Activated CD8-positive, alpha-beta memory T cell treated with anti-CD3 and anti-CD28 coated beads, Interleukin-2, amount 50 U/mL, for 1 hour (primary cell): Measurements from ENCODE around the gene MAGI1.
"Not testable (repeated sequence)": the region's sequence is repeated elsewhere in the genome, so short reads cannot be mapped to it uniquely, and the experiment has no call there.

Experiments
- DNase-seq: peaks from one replicate; pipeline ENCODE4 v3.0.0-alpha.2; 2020; ENCODE audit errors: extremely low read depth

Gene MAGI1

GRCh38 chr3:65632414-65632813 lies 406.3 kb downstream of the MAGI1 start:
- DNase-seq = no peak

DNA sequence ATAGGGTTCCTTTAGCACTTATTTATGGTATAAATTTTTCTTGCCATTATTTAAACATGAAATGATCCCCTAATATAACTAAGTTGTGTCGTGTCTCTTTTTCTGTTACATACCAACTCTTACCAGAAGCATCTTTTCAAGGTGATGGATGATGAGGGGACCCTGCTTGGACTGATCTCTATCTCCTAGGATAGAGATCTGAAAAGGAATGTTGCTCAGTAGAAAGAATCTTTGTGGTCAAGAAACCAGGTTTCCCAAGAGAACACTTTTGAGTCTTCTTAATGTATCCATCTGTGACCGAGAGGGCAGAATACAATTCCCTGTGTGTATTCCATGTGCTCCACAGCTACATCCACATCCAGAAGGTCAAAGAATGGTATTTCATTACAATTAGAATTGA lies 409.7 kb downstream of the MAGI1 start:
- no peak for DNase-seq

- DNase-seq = no peak
These were observed 411.7 kb downstream of the MAGI1 start for GRCh38 chr3:65627062-65627461.

DNA sequence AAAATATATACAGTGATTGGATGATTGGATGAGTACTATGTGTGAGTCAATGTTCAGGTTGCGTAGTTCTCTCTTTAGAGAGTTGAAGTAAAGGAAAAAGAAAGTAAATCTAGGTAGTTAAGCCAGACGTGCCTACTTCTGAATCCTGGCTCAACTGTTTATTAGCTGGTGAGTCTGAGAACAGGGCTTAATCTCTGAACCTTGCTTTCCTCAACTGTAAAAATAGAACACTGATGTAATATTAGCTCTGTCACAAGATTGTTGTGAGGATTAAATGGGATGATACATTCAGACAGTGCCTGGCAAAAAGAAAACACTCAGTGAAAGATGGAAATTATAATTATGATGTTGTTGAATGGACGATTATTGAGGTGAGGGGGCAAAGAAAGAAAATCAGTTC lies 413.4 kb downstream of the MAGI1 start:
- DNase-seq = no peak

- DNase-seq = no peak
These were observed 415.4 kb downstream of the MAGI1 start for GRCh38 chr3:65623362-65623761.

- no peak for DNase-seq
These were observed 418.8 kb downstream of the MAGI1 start for GRCh38 chr3:65619888-65620287.

GRCh38 chr3:65619451-65619881 lies 419.3 kb downstream of the MAGI1 start:
- no peak for DNase-seq

- no peak for DNase-seq
These were observed 420.1 kb downstream of the MAGI1 start for GRCh38 chr3:65618599-65618998.

DNA sequence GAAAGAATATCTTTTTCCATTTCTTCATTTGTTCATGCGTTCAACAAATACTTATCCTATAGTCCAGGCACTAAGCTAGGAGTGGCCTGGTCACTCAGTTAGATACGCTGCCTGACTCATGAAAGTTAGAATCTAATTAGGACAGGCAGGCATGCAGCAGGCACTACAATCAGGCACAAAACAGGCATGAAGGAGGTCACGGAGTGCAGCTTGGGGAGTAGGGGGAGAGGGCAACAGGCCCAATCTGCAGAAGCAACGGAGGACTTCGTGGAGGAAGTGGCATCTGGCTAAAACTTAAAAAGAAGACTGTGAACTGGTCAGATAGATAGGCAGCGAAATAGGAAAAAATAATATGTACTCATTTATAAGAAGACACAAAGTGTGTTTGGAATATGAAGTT lies 420.9 kb downstream of the MAGI1 start:
- DNase-seq = no peak

GRCh38 chr3:65617209-65617608 lies 421.5 kb downstream of the MAGI1 start:
- DNase-seq = no peak

DNA sequence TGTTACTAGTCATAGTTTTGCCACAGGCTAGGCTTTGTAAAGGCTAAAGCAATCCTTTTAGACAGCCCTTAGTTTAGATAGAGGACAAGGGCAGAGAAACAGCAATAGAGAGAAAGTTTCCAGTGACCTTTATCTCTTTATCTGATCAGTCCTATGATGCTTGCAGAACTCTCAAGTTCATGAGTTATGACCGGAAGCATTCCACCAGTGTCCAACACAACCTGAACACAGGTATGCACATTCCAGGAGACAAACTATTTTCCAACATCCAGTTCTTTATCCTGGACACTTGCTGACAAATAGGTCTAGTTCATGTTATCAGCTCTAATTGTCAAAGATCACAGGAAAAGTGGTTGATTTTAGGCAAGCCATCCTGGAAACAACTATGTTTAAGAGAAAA lies 422.2 kb downstream of the MAGI1 start:
- no peak for DNase-seq

DNA sequence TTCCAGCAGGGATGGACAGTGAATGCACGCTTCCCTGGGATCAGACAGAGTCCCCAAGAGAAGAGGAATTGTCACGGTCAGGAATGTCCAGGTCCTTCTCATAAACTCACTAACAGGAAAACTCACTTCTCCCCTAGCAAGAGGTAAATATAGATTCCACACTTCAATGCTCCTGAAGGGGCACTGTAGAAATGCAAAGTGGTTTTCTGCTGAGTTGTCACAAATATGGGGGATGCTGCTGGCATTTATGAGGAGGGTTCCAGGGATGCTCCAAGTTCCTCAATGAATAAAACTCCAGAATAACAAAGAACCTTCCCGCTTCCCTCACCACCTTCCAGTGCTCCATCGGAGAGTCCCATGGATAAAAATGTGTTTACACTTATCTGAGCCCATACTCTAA lies 423.4 kb downstream of the MAGI1 start:
- DNase-seq = no peak

DNA sequence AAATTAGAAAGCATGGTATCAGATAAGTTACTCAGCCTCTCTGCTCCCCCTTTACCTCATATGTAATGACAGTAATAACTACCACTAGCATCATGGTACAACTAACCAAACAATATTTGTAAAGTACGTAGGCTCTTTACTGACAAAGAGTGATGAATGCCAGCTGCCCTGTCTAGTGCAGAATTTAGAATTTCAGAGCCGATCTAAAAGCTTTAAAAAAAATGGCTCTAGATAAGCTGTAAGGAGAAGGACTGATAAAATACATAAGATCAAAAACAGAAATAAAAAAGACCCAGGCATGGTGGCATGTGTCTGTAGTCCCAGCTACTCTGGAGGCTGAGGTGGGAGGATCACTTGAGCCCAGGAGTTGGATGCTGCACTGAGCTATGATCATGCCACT lies 424.1 kb downstream of the MAGI1 start:
- DNase-seq = no peak

- not testable (repeated sequence) for DNase-seq
These were observed 430.7 kb downstream of the MAGI1 start for GRCh38 chr3:65607965-65608460.

DNA sequence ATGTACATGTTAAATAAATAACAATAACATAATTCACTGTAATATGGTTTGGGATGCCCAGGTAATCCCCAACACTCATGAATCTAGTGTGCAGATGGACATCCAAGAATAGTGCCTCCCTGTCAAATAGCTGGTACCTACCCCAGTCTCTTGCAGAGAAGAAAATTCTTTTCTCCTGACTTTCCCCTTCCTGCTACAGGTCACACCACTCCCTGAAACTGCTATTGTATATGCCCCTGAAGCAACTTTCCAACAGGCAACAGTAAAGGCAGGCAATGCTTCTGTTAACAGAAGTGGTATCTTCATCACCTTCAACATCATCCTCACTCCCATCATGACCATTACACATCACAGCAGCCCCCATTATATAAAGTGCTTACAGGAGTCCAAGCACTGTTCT lies 431.6 kb downstream of the MAGI1 start:
- no peak for DNase-seq

DNA sequence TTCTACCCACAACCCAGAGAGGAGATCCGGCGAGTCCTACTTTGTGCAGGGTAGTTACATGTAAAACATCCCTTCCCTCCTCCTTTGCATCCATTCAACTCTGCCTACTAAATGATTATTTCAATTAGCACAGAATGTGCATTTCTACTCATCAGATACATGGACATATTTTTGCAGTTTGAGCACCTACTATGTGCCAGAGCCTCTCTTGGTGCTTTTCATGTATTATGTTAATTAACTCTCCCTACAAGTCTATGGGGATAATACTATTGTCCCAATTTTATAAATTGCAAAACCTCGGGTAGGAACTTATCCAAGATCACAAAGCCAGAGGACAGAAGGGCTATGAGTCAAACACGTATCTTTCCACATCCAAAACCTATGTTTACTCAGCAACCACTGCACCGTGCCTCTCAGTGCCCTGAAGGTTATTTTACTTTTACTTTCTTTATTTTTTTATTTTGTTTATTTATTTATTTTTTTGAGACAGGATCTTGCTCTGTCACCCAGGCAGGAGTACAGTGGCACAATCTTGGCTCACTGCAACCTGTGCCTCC lies 432.8 kb downstream of the MAGI1 start:
- DNase-seq = no peak

DNA sequence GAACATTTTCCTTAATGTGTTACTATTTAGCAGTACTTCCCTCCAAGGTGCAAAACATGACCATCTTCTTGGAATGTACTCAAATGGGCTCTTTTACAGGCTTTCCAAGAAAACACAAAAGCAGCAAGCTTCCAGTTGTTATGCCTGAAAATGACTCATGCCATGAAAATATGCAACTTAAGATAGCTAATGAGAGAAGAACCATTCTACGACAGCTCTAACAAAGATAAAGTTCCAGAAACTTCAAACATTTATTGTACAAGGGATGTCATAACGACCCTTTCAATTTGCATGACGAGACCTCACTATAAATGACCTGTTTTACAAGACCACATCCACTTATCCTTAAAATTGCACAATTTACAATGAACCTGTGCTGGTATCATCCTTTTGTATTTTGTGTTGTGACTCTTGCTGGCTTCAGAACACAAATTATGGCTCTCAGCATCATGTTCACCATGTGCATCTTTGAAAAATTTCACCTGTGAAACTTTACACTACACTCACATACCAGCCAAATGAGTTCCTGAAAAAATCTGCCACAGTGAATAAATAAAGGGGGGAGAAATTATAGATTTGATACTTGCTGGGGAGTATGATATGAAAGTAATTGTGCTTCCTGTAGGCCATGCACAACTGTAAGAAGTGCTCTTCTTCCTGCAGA lies 433.7 kb downstream of the MAGI1 start:
- no peak for DNase-seq

DNA sequence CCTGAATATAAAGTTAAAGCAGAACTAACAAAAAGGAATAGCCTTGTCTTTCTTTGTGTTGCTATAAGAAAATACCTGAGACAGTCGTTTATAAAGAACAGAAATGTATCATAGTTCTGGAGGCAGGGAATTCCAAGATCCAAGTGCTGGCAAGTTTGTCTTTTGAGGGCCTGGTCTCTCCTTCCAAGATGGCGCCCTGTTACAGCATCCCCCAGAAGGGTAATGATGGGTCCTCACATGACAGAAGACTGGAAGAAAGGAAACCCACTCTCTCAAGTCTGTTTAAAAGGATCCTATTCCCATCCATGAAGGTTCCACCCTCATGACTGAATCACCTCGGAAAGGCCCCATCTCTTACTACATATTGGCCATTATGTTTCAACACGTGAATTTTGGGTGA lies 435.1 kb downstream of the MAGI1 start:
- DNase-seq = no peak

DNA sequence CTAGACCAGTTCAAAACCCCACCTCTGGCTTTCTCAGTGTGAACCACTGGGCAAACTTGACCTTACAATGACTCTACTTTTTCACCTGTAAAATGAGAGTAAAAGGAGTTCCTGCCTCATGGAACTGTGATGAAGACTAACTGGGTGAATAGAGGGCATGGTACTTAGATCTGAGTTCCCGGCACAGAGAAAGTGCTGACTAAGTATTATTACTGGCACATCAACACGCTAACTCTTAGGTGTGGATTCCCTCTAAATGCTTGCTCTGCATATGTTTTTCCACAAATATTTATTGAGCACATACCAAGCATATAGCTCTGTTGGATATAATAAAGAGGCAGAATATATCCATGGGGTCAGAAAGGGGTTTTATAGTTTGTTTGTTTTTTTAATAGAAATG lies 437.8 kb downstream of the MAGI1 start:
- no peak for DNase-seq

DNA sequence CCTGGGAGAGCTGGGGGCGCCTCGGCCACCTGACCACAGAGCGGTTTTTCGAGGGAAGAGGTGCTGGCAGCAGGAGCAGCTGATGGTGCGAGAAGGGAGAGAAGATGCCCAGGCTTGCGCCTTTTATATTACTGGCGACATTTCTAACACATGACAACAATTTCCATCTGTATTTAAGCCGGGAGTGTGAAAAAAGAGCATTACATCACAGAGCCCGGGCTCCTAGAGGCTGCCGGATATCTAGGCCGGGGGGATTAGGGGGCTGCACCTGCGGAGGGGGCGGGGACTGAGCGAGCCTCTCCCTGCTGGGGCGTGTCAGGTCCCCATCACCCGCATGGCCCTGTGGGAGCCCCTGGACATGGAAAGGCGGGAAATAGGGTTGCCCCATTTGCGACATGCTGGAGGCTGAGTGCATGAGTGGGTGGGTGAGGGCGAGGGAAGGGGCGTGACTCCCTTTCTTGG lies 440.7 kb downstream of the MAGI1 start:
- no peak for DNase-seq

- no peak for DNase-seq
These were observed 441.3 kb downstream of the MAGI1 start for GRCh38 chr3:65597226-65597951.

DNA sequence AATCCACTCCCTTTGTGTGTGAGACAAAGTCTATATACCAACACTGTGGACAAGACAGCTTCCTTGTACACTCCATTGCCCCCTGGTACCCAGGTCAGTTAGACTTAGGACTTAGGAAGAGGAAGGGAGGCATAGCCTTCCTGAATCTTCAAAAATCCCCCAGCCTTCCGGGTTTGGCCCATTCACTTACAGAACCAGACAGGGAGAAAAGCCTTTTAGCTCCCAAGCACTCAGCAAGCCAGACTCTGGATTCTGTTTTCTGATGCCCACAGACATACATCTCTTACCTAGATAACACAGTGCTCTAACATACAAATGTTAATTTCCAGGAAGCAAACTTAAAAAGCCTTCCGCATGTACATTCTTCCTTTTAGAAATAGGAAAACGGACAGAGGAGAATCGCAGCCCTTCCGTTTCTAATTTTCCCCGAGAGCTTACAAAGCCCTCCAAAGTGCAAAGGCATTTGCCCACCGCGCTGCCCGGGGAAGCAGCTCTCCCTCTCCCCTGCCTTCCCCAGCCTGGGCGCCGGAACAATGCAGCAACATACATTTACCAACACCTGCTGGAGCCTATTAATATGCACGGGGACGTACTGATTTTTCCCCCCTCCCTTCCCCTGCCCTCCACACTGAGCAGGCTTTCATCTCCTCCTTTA lies 442.0 kb downstream of the MAGI1 start:
- no peak for DNase-seq

GRCh38 chr3:65596029-65596300 lies 442.8 kb downstream of the MAGI1 start:
- no peak for DNase-seq
